Measurements from ENCODE around the gene MBD2. TPM values are rescaled to one million over a fixed set of nuclear protein-coding genes. Genes with fewer than 3 reads are reported as not detected.

Gene MBD2
- total RNA-seq, 1 donor from 2014 or later, result 12.5 TPM

DNA sequence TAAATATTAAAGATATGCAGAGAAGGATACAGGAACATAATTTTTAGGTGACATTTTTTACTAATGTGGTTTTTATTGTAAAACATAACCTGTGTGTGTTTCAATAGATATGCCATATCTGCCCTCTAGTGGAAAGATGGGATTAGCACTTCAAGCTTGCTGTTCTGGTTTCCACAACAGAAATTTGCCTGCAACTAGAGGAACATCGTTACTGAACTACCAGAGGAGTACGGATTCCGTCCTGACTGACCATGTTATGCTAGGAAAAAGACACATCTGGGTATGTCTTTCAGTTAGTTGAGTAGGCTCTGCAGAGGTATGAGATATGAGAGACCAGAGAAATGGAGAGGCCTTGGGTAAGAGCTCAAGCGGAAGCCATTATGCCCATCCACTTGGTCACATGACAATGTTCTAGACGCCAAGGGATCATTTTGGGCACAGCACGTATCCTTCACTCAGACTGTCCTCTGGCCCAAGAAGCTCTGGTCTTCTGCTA lies 104.9 kb downstream of the MBD2 start:
- peaks cover 0 to 2% (median 0%) of the 10 kb centered on the region in 3 donors for H3K4me1 ChIP-seq (ENCODE audit: control insufficient read depth in 3 of 3, insufficient read depth in 3 of 3, low read length in 3 of 3)
- H3K27me3 ChIP-seq (ENCODE audit: control insufficient read depth in 3 of 3, insufficient read depth in 3 of 3, low read length in 3 of 3), result no peaks in the 10 kb centered on the region
- no peaks in the 10 kb centered on the region for H3K9me3 ChIP-seq (ENCODE audit: control insufficient read depth in 3 of 3, low read length in 3 of 3)
- H3K4me3 ChIP-seq (ENCODE audit: low read length in 3 of 3), result no peak overlapping the region
- H3K27ac ChIP-seq (ENCODE audit: low read depth, low read length), result no peak overlapping the region
- H3K36me3 ChIP-seq (ENCODE audit: control insufficient read depth in 3 of 3, insufficient read depth in 3 of 3, low read length in 3 of 3), result no peaks in the 10 kb centered on the region
- H3K9ac ChIP-seq (ENCODE audit: low read depth in 1 of 3, low read length in 3 of 3), result no peak overlapping the region

DNA sequence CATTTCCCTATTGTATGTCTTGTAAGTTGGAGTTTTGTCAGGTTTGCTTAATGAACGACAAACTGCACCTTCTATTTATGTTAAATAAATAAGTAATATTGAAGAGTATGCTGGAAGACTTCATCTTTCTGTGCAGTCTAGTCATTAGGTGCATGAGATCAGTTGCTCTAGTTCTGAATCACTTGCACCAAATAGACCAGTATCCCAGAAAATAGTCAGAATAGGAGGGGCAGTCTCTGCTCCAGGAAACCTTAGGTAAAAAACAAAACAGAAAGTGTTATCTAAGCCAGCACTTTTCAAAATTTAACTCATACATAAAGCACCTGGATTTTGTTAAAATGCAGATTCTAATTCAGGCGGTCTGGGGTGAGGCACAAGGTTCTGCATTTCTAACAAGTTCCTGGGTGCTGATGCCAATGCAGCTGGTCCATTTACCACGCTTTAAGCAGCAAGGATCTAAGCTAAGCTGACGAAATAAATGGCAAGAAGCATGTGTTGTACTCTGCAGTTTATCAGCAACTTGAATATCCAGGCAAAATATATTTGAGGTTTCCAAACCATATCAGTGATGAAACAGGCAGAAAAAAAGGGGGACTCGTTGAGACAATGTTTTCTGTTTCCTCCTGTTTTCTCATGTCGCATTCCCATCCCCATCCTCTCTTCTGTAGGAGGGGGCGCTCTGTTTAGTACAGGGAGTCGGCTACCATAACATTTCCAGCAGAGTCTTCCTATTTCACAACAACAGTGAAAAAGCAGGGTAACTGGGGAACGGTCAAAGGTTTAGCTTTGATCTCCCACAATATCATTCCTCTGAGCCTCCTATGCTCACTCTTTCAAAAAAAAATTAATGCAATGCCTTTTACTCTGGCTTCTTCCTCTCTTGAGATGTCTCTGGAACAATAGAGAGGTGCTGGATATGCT lies 106.4 kb downstream of the MBD2 start:
- no peak overlapping the region for H3K27ac ChIP-seq (ENCODE audit: low read depth, low read length)
- H3K9ac ChIP-seq (ENCODE audit: low read depth in 1 of 3, low read length in 3 of 3), result no peak overlapping the region
- no peak overlapping the region for H3K4me3 ChIP-seq (ENCODE audit: low read length in 3 of 3)
- no peaks in the 10 kb centered on the region for H3K36me3 ChIP-seq (ENCODE audit: control insufficient read depth in 3 of 3, insufficient read depth in 3 of 3, low read length in 3 of 3)
- no peaks in the 10 kb centered on the region for H3K27me3 ChIP-seq (ENCODE audit: control insufficient read depth in 3 of 3, insufficient read depth in 3 of 3, low read length in 3 of 3)
- peaks cover 0 to 2% (median 0%) of the 10 kb centered on the region in 3 donors for H3K4me1 ChIP-seq (ENCODE audit: control insufficient read depth in 3 of 3, insufficient read depth in 3 of 3, low read length in 3 of 3)
- no peaks in the 10 kb centered on the region for H3K9me3 ChIP-seq (ENCODE audit: control insufficient read depth in 3 of 3, low read length in 3 of 3)

DNA sequence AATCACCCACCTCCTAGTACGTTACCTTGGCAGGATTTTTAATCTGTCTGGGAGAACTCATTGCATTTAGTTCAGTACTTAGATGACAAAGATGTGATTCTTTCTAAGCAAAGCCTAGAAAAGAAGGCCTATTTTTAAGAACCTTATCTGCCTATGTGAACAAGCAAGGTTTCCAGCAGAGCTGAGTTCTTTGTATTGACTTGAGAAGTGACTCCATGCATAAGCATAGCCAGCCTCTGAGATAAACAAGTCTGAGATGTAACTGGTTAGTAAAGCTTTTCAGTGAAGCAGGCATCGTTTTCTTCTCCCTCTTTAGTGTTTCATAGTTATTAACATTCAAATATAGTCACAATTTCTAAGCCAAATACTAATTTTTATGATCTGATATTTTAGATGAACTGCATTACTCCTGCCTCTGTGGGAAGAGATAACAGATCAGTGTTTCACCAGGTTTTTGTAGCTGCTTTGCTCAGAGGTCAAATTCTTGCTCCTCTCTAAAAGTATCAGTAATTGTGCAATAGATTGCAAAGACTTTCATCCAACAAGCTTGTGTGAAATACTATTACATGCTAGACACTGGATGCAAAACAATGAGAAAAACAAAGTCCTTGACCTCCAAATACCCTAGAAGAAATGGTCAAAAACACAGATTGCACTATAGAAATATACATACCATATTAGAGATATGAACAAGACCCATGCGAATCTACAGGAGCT lies 107.8 kb downstream of the MBD2 start:
- Histone ChIP-seq H3K4me3 (ENCODE audit: low read length in 3 of 3) (no peak overlapping the region), H3K4me1 (ENCODE audit: control insufficient read depth in 3 of 3, insufficient read depth in 3 of 3, low read length in 3 of 3) (peaks cover 0 to 2% (median 0%) of the 10 kb centered on the region in 3 donors), H3K9ac (ENCODE audit: low read depth in 1 of 3, low read length in 3 of 3) (no peak overlapping the region), H3K36me3 (ENCODE audit: control insufficient read depth in 3 of 3, insufficient read depth in 3 of 3, low read length in 3 of 3) (no peaks in the 10 kb centered on the region), H3K27me3 (ENCODE audit: control insufficient read depth in 3 of 3, insufficient read depth in 3 of 3, low read length in 3 of 3) (no peaks in the 10 kb centered on the region), H3K9me3 (ENCODE audit: control insufficient read depth in 3 of 3, low read length in 3 of 3) (no peaks in the 10 kb centered on the region), H3K27ac (ENCODE audit: low read depth, low read length) (no peak overlapping the region)

DNA sequence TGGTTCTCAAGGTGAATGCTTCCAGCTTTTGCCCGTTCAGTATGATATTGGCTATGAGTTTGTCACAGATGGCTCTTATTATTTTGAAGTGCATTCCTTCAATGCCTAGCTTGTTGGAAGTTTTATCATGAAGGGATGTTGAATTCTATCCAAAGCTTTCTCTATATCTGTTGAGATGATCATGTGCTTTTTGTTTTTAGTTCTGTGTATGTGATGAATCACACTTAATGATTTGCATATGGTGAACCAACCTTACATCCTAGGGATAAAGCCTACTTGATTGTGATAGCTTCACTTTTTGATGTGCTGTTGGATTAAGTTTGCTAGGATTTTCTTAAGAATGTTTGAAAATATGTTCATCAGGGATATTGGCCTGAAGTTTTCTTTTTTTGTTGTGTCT lies 112.1 kb downstream of the MBD2 start:
- Histone ChIP-seq H3K9me3 (ENCODE audit: control insufficient read depth in 3 of 3, low read length in 3 of 3) (no peaks in the 10 kb centered on the region), H3K4me1 (ENCODE audit: control insufficient read depth in 3 of 3, insufficient read depth in 3 of 3, low read length in 3 of 3) (no peaks in the 10 kb centered on the region), H3K9ac (ENCODE audit: low read depth in 1 of 3, low read length in 3 of 3) (no peak overlapping the region), H3K36me3 (ENCODE audit: control insufficient read depth in 3 of 3, insufficient read depth in 3 of 3, low read length in 3 of 3) (no peaks in the 10 kb centered on the region), H3K27me3 (ENCODE audit: control insufficient read depth in 3 of 3, insufficient read depth in 3 of 3, low read length in 3 of 3) (no peaks in the 10 kb centered on the region), H3K4me3 (ENCODE audit: low read length in 3 of 3) (no peak overlapping the region), H3K27ac (ENCODE audit: low read depth, low read length) (no peak overlapping the region)

DNA sequence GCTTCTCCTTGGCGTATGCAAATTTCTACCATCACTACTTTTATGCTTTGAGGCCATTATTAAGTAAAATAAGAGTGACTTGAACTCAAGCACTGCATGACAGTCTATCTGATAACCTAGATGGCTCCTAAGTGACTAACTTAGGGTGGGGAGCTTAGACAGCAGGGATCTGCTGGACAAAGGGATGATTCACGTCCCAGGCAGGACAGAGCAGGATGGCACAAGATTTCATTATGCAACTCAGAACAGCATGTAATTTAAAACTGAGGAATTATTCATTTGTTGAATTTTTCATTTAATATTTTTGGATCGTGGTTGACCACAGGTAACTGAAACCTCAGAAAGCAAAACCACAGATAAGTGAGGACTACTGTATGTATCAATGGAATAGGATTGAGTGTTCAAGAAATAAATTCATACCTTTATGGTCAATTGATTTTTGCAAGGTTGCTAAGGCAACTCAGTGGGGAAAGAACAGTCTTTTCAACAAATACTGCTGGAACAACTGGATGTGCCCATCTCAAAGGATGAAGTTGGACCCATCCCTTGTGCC lies 115.3 kb downstream of the MBD2 start:
- Histone ChIP-seq H3K27me3 (ENCODE audit: control insufficient read depth in 3 of 3, insufficient read depth in 3 of 3, low read length in 3 of 3) (no peaks in the 10 kb centered on the region), H3K9ac (ENCODE audit: low read depth in 1 of 3, low read length in 3 of 3) (no peak overlapping the region), H3K4me3 (ENCODE audit: low read length in 3 of 3) (no peak overlapping the region), H3K27ac (ENCODE audit: low read depth, low read length) (no peak overlapping the region), H3K9me3 (ENCODE audit: control insufficient read depth in 3 of 3, low read length in 3 of 3) (no peaks in the 10 kb centered on the region), H3K4me1 (ENCODE audit: control insufficient read depth in 3 of 3, insufficient read depth in 3 of 3, low read length in 3 of 3) (no peaks in the 10 kb centered on the region), H3K36me3 (ENCODE audit: control insufficient read depth in 3 of 3, insufficient read depth in 3 of 3, low read length in 3 of 3) (no peaks in the 10 kb centered on the region)

DNA sequence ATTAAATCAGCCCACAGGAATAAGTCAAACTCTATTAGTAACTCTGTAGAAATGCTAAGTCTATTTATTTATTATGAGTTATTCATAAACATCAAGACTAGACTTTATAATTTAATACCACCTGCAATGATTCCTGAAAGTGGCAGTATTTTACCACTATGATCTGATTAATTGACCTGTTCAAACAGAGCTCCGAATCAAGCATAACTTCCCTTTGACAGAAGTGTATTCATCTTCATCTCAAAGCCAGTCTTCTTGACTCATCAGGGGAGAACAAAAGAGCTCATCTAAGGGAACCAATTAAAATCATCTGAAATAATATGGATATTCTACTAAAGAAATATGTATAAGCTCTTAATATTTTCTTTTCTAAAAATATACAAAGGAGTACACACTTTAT lies 122.3 kb downstream of the MBD2 start:
- H3K9ac ChIP-seq (ENCODE audit: low read depth in 1 of 3, low read length in 3 of 3), result no peak overlapping the region
- H3K9me3 ChIP-seq (ENCODE audit: control insufficient read depth in 3 of 3, low read length in 3 of 3), result no peaks in the 10 kb centered on the region
- no peak overlapping the region for H3K4me3 ChIP-seq (ENCODE audit: low read length in 3 of 3)
- no peaks in the 10 kb centered on the region for H3K27me3 ChIP-seq (ENCODE audit: control insufficient read depth in 3 of 3, insufficient read depth in 3 of 3, low read length in 3 of 3)
- no peaks in the 10 kb centered on the region for H3K4me1 ChIP-seq (ENCODE audit: control insufficient read depth in 3 of 3, insufficient read depth in 3 of 3, low read length in 3 of 3)
- H3K36me3 ChIP-seq (ENCODE audit: control insufficient read depth in 3 of 3, insufficient read depth in 3 of 3, low read length in 3 of 3), result no peaks in the 10 kb centered on the region
- no peak overlapping the region for H3K27ac ChIP-seq (ENCODE audit: low read depth, low read length)

Small RNA genes within 50 kb of the gene (small RNA-seq; reads per million reads assigned to genes)
- 5.1 reads per million, percentile 90 among the genes with 10 or more reads in this experiment for gene SNORA37

Other genes with a start within 250 kb of the MBD2 start
- 47.5 TPM for gene POLI, start 44.8 kb upstream of the MBD2 start, total RNA-seq
- not detected for gene STARD6, start 133.2 kb upstream of the MBD2 start, total RNA-seq
- 2.6 TPM for gene C18orf54, start 133.2 kb upstream of the MBD2 start, total RNA-seq

All from skeletal muscle tissue (tissue), 5 donors.